HL-60 (cell line): ENCODE results near the gene MAP2K6.

ENCODE experiments used
- DNase-seq, 2 experiments: peaks; one replicate each; pipeline ENCODE4 v3.0.0-alpha.2; 2010 to 2020; ENCODE audit warnings: low read depth in 1 of 2, low spot score in 1 of 2
- H3K27ac ChIP-seq: fragments of 250-450 bp; sonication (Bioruptor Pico); replicated peaks from 2 replicates; pipeline ENCODE4 v1.5.1; 2020; ENCODE audit warnings: mild to moderate bottlenecking, moderate library complexity
- H3K27me3 ChIP-seq: fragments of 250-450 bp; sonication (Bioruptor Pico); 2 replicates; pipeline ENCODE4 v1.5.1; 2021; ENCODE audit warnings: mild to moderate bottlenecking, moderate library complexity; ENCODE audit not compliant: insufficient read depth, poor library complexity, severe bottlenecking
- H3K4me3 ChIP-seq: replicated peaks from 2 replicates; pipeline ENCODE4 v1.5.1; 2011; ENCODE audit warnings: mild to moderate bottlenecking, control low read depth, low read length; ENCODE audit not compliant: insufficient read depth
- GABPA ChIP-seq: IDR thresholded peaks from 2 replicates; pipeline ENCODE4 v1.6.1; 2012; ENCODE audit warnings: low read depth
- POLR2AphosphoS5 ChIP-seq: IDR thresholded peaks from 2 replicates; pipeline ENCODE4 v1.6.1; 2012; ENCODE audit warnings: low read depth
- SPI1 ChIP-seq: IDR thresholded peaks from 2 replicates; pipeline ENCODE4 v1.6.1; 2012; ENCODE audit warnings: low read depth, mild to moderate bottlenecking, borderline replicate concordance
- TF ChIP-seq, protein P1 (sequence below): IDR thresholded peaks from 2 replicates; pipeline ENCODE4 v1.6.1; 2012; ENCODE audit warnings: low read depth; ENCODE audit not compliant: insufficient replicate concordance
- TF ChIP-seq, protein P2 (sequence below): IDR thresholded peaks from one replicate; pipeline ENCODE4 v1.5.1; 2011; ENCODE audit warnings: low read length, control low read depth, inconsistent platforms; ENCODE audit not compliant: insufficient read depth

MAP2K6 gene

GRCh38 chr17:69438776-69439175 is 24.3 kb downstream of the MAP2K6 start:
- no peak for DNase-seq
- TF ChIP-seq, protein P1, sequence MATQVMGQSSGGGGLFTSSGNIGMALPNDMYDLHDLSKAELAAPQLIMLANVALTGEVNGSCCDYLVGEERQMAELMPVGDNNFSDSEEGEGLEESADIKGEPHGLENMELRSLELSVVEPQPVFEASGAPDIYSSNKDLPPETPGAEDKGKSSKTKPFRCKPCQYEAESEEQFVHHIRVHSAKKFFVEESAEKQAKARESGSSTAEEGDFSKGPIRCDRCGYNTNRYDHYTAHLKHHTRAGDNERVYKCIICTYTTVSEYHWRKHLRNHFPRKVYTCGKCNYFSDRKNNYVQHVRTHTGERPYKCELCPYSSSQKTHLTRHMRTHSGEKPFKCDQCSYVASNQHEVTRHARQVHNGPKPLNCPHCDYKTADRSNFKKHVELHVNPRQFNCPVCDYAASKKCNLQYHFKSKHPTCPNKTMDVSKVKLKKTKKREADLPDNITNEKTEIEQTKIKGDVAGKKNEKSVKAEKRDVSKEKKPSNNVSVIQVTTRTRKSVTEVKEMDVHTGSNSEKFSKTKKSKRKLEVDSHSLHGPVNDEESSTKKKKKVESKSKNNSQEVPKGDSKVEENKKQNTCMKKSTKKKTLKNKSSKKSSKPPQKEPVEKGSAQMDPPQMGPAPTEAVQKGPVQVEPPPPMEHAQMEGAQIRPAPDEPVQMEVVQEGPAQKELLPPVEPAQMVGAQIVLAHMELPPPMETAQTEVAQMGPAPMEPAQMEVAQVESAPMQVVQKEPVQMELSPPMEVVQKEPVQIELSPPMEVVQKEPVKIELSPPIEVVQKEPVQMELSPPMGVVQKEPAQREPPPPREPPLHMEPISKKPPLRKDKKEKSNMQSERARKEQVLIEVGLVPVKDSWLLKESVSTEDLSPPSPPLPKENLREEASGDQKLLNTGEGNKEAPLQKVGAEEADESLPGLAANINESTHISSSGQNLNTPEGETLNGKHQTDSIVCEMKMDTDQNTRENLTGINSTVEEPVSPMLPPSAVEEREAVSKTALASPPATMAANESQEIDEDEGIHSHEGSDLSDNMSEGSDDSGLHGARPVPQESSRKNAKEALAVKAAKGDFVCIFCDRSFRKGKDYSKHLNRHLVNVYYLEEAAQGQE: no peak
- TF ChIP-seq SPI1 (no peak), POLR2AphosphoS5 (no peak), GABPA (no peak)
- TF ChIP-seq, protein P2, sequence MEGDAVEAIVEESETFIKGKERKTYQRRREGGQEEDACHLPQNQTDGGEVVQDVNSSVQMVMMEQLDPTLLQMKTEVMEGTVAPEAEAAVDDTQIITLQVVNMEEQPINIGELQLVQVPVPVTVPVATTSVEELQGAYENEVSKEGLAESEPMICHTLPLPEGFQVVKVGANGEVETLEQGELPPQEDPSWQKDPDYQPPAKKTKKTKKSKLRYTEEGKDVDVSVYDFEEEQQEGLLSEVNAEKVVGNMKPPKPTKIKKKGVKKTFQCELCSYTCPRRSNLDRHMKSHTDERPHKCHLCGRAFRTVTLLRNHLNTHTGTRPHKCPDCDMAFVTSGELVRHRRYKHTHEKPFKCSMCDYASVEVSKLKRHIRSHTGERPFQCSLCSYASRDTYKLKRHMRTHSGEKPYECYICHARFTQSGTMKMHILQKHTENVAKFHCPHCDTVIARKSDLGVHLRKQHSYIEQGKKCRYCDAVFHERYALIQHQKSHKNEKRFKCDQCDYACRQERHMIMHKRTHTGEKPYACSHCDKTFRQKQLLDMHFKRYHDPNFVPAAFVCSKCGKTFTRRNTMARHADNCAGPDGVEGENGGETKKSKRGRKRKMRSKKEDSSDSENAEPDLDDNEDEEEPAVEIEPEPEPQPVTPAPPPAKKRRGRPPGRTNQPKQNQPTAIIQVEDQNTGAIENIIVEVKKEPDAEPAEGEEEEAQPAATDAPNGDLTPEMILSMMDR: no peak
- no peaks in the 10 kb centered on the region for H3K27me3 ChIP-seq
- no peak overlapping the region for H3K27ac ChIP-seq
- no peak overlapping the region for H3K4me3 ChIP-seq

DNA sequence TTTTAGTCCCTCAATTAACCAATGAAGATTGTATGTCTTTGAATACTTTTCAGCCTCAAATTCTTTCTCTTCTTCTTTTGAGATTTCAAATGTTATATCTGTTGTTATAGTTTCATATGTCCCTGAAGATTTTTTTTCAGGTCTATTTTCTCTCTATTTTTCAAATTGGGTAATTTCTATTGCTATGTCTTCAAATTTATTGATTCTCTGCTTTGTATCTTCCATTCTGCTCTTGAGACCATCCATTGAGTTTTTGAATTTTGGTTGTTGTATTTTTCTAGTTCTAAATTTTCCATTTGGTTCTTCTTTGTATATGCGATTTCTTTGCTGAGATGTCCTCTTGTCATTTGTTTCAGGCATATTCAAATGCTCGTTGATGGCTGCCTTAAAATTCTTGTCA is 26.7 kb downstream of the MAP2K6 start:
- Histone ChIP-seq H3K27ac (no peak overlapping the region), H3K4me3 (no peak overlapping the region), H3K27me3 (no peaks in the 10 kb centered on the region)
- TF ChIP-seq, protein P1: no peak
- TF ChIP-seq POLR2AphosphoS5 (no peak), SPI1 (no peak), GABPA (no peak)
- TF ChIP-seq, protein P2: no peak
- no peak for DNase-seq

DNA sequence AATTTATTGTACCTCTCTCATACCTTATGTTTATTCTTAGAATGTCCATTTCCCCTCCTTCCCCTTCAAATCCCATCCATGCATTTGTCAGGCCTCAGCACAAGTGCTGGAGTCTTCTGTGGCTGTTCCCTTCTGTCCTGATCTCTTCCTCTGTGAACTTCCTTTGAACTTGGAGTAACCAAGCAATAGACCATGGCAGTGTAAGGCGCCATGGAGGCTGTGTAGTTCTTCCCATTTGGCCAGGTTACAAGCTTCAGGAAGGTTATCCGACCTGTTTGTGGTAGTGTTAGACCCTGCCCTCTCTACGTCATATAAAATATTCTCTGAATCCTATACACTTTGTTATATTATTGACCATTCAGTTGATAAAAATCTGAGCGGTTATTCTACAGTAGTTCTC is 28.6 kb downstream of the MAP2K6 start:
- no peak overlapping the region for H3K4me3 ChIP-seq
- TF ChIP-seq, protein P2: no peak
- TF ChIP-seq GABPA: no peak
- TF ChIP-seq POLR2AphosphoS5: no peak
- TF ChIP-seq, protein P1: no peak
- TF ChIP-seq SPI1: no peak
- no peak overlapping the region for H3K27ac ChIP-seq
- DNase-seq: no peak
- no peaks in the 10 kb centered on the region for H3K27me3 ChIP-seq
